Hair follicular keratinocyte (primary cell): ENCODE results near the gene LDAH. TPM values are rescaled to one million over a fixed set of nuclear protein-coding genes. Genes with fewer than 3 reads are reported as not detected.

ENCODE experiments used
- total RNA-seq: library from RNA; depleted of rRNA; stranded (reverse); fragments of >200 nt; gene quantifications from 2 replicates; pipeline ENCODE4 v1.2.3, GENCODE V29; 2015

Gene LDAH
- total RNA-seq, result 9.2 and 9.9 TPM in 2 replicates

GRCh38 chr2:20822535-20823490 lies at the start of gene LDAH:
TSS of gene LDAH (minus strand) at chr2:20823101. CDS start at chr2:20801463, 21,638 bp downstream.

GRCh38 chr2:20666304-20667150 lies 156.4 kb downstream of the LDAH start, which contains the start of gene GDF7:
TSS of gene GDF7 (plus strand) at chr2:20667144. CDS start at chr2:20667240, 96 bp downstream.

GRCh38 chr2:20650877-20651730 lies 171.8 kb downstream of the LDAH start, which contains the start of gene HS1BP3:
TSS of gene HS1BP3 (minus strand) at chr2:20651098. CDS start at chr2:20651063, 35 bp downstream.

Other genes with a start within 250 kb of the LDAH start
- 27.4 and 27.8 TPM in 2 replicates for gene HS1BP3, start 172.0 kb downstream of the LDAH start, total RNA-seq
- gene GDF7, start 156.0 kb downstream of the LDAH start, total RNA-seq, result not detected in 2 replicates
- not detected in 2 replicates for gene APOB, start 221.0 kb upstream of the LDAH start, total RNA-seq